HG02981 (cell line): ENCODE results near the gene METTL25.

Experiments used
- ATAC-seq: cut with Tn5 transposase; IDR thresholded peaks from one replicate; pipeline ENCODE4 v1.9.1; 2021; ENCODE audit warnings: mild to moderate bottlenecking, moderate library complexity; ENCODE audit not compliant: unreplicated experiment

METTL25 gene

GRCh38 chr12:82406651-82407050, 48.3 kb downstream of the METTL25 start:
- ATAC-seq: no peak

- ATAC-seq: no peak
These were observed 49.2 kb downstream of the METTL25 start for GRCh38 chr12:82407481-82407880.

- ATAC-seq: no peak
These were observed 50.5 kb downstream of the METTL25 start for GRCh38 chr12:82408844-82409243.

GRCh38 chr12:82411546-82412230, 53.4 kb downstream of the METTL25 start:
- peak; percentile 40 for ATAC-seq

GRCh38 chr12:82412246-82412645, 53.9 kb downstream of the METTL25 start:
- ATAC-seq: peak; percentile 42

- ATAC-seq: no peak
These were observed 55.7 kb downstream of the METTL25 start for GRCh38 chr12:82414044-82414443.

- no peak for ATAC-seq
These were observed 56.6 kb downstream of the METTL25 start for GRCh38 chr12:82414926-82415325.

GRCh38 chr12:82415402-82415801, 57.1 kb downstream of the METTL25 start:
- no peak for ATAC-seq

- no peak for ATAC-seq
These were observed 66.9 kb downstream of the METTL25 start for GRCh38 chr12:82425241-82425640.

- ATAC-seq: no peak
These were observed 67.8 kb downstream of the METTL25 start for GRCh38 chr12:82426081-82426480.

- no peak for ATAC-seq
These were observed 68.3 kb downstream of the METTL25 start for GRCh38 chr12:82426586-82426985.

- ATAC-seq: no peak
These were observed 72.3 kb downstream of the METTL25 start for GRCh38 chr12:82430541-82431145.

- ATAC-seq: no peak
These were observed 76.1 kb downstream of the METTL25 start for GRCh38 chr12:82434392-82434911.

GRCh38 chr12:82436354-82436753, 78.0 kb downstream of the METTL25 start:
- no peak for ATAC-seq

- ATAC-seq: no peak
These were observed 79.4 kb downstream of the METTL25 start for GRCh38 chr12:82437744-82438143.

- ATAC-seq: peak; percentile 75
These were observed 80.0 kb downstream of the METTL25 start for GRCh38 chr12:82438356-82438755.

- no peak for ATAC-seq
These were observed 82.6 kb downstream of the METTL25 start for GRCh38 chr12:82440885-82441284.

GRCh38 chr12:82448911-82449578, 90.7 kb downstream of the METTL25 start:
- ATAC-seq: no peak

GRCh38 chr12:82456633-82457032, 98.3 kb downstream of the METTL25 start:
- ATAC-seq: no peak

GRCh38 chr12:82458101-82458500, 99.8 kb downstream of the METTL25 start:
- ATAC-seq: no peak

GRCh38 chr12:82461393-82461792, 103.1 kb downstream of the METTL25 start:
- no peak for ATAC-seq

GRCh38 chr12:82461836-82462235, 103.5 kb downstream of the METTL25 start:
- ATAC-seq: no peak
